T1000 (cell line): ENCODE results near the gene FBH1.
A peak's percentile ranks its signal among the peaks of the same experiment; 100 is the strongest.
"Not testable (repeated sequence)": the region's sequence is repeated elsewhere in the genome, so short reads cannot be mapped to it uniquely, and the experiment has no call there.

Experiments used
- DNase-seq: peaks from one replicate; lab custom pipeline; 2025; ENCODE audit warnings: mixed read lengths; lab: John Stamatoyannopoulos, UW

FBH1 gene

DNA sequence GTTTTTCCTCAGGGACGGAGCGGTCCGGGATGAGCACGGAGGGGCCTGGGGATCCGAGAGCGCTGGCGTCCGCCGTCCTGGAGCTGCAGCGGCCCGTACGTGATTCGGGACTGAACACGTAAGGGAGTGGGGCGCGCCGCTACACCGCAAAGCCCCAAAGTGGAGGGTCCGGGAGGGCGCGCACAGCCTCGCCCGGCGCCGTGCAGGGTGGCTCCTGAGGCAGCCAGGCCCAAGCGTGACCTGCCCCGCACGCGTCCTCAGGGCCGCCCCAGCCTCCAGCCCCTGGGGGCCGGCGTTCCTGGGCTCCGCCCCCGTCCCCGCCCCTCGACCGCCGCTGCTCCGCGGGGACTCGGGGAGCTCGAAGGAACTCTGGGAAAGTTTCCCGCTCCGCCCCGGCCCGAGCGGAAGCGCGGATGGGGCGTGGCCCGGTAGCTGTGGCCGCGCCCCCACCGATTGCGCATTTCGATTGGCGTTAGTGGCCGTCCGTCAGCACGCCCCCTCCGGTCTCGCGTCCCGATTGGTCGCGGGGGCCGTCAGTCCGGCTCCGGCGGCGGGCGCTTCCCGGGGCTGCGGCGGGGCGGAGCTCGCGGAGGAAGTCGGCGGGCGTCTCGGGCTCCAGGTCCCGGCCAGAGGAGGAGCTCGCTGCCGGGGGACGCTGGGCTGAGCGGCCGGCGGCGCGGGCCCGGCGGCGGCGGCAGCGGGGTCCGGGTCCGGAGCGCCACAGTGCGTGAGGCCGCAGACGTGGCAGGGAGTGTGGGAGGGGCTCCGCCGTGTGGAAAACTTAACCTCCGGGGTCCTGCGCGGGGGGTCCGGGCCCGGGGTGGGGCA, at the start of gene FBH1, which contains the start of gene ANKRD16:
TSS of gene FBH1 (plus strand) at position 620 of the 828 bp plus-strand sequence. CDS start at position 723, 103 bp downstream.
TSS of gene ANKRD16 (minus strand) at position 270 of the 828 bp plus-strand sequence. CDS start 539 bp downstream, outside the sequence.
- peak; percentile 95 for DNase-seq

DNA sequence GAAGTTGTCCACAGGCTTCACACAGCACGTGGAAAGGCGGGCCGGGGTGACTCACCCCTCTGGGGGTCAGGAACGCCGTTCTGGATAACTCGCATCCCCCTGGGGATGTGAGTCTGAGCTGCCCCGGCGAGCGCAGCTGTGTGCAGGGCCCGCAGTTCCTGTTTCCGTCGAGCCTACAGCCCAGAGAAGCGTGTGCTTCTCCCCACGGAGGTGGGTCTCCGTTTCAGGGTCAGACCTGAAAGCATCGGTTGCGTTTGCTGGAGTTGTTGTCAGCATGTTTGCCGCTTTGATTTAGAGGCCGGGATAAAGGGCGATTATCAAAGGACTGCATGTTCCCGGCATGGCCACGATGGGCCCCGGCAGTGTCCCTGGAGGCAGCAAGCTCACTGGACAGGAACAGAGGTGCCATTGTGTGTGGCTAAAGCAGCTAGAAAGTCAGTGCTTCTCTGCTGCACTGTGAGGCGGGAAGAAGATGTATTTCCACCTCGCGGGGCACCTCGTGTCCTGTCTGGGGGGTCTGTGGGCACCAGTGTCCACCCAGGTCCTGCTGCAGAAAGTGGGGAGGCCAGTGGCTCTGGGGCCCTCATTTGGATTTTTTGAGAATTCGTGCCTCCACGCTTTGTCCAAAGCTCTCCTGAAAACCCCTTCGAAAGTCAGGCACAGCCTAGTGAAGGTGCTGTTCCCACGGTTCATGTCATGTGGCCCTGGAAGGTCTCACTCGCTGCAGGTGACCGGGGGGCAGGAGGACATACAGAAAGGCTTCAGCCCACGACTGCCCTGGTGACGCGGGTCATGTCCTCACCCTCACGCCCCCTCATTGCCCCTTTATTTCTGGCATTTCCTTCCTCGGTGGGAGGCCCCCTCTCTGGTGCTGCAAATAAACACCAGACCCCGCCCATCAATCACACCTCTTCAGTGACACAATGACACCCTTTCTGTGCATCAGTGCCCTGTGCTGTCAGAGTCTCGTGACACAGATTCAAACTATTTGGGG, 49.4 kb upstream of the FBH1 start:
- DNase-seq, result peak; percentile 23

DNA sequence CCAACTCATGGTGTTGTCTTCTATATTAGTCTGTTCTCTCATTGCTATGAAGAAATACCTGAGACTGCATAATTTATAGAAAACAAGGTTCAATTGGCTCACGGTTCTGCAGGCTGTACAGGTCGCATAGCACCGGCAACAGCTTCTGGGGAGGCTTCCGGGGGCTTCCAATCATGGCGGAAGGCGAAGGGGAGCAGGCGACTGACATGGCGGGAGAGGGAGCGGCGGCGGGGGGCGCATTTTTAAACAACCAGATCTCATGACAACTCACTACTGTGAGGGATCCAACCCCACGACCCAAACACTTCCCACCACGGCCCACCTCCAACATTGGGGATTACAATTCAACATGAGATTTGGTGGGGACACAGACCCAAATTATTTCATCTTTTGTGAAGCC, 48.1 kb upstream of the FBH1 start:
- DNase-seq, result no peak

DNA sequence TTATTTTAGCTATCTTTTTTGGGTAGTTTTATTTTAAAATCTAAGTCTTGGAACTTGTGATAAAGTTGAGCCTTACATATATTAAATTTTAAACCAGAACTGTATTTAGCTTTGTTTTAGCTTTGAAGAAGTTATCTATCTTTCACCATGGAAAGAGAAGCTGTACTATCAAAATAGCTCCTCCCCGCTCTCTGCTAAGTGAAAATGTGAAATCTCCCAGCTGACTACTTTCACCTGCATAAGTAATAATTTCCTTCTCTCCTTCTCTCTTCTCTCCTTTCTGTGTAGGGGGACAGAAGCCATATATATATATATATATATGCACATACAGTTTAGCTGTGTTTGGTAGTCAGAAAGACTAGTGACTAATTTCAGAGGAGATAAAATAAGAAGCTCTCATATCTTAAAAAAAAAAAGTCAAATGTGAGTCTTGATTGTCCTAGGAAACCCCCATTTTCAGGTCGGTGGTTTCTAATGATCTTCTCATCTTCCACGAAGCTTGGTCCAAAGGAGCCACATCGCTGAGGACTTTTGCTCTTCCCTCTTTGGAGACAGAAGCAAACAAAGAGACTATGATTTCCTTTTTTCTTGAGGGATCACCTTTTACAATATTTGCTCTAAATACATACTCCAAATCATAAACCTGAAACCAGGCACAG, 46.2 kb upstream of the FBH1 start:
- no peak for DNase-seq

DNA sequence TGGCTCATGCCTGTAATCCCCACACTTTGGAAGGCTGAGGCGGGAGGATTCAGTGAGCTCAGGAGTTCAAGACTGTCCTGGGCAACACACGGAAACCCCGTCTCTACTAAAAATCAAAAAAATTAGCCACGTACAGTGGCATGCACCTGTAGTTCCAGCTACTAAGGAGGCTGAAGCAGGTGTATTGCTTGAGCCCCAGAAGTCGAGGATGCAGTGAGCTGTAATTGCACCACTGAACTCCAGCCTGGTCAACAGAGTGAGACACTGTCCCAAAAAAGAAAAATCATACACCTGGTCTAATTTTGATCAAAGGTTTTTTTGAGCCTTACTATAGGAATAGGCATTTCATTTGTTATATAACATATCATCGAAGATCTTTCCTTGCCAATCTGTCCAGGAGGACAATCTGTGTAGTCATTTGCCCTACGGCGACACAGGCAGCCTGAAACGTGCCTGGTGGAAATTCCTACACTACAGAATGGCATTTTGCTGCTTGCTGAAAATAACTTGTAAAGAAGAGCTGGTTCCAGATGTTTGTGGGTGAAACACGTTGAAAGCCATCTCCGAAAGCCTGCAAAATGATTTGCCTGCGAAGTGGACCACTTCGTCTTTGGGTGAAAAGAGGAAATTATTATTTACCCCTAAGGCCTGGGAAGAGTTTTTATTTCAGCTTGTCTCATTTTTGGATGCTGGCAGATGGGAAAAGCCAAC, 45.5 kb upstream of the FBH1 start:
- no peak for DNase-seq

DNA sequence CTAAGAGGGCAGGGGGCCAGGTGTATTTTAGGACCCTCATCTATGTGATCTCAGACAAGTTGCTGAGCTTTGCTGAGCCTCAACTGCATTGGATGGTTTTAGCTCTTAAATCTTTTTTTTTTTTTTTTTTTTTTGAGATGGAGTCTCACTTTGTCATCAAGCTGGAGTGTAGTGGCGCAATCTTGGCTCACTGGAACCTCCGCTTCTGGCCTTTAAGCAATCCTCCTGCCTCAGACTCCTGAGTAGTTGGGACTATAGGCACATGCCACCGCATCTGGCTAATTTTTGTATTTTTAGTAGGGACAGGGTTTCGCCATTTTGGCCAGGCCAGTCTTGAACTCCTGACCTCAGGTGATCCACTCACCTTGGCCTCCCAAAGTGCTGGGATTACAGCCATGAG, 43.4 kb upstream of the FBH1 start:
- DNase-seq, result not testable (repeated sequence)

DNA sequence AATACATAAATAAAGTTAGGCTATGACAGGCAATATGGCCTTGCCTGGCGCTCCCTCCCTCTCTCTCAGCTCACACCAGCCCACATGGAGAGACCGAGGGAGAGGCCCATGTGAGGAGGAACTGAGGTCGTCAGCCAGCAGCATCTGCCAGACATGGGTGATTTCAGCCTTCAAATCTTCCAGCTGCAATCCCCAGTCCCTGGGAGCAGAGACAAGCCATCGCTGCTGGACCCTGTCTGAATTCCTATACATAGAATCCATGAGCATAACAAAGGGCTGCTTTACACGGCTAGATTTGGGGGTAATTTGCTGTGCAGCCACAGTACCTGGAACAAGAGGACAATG, 35.9 kb upstream of the FBH1 start:
- DNase-seq, result no peak

DNA sequence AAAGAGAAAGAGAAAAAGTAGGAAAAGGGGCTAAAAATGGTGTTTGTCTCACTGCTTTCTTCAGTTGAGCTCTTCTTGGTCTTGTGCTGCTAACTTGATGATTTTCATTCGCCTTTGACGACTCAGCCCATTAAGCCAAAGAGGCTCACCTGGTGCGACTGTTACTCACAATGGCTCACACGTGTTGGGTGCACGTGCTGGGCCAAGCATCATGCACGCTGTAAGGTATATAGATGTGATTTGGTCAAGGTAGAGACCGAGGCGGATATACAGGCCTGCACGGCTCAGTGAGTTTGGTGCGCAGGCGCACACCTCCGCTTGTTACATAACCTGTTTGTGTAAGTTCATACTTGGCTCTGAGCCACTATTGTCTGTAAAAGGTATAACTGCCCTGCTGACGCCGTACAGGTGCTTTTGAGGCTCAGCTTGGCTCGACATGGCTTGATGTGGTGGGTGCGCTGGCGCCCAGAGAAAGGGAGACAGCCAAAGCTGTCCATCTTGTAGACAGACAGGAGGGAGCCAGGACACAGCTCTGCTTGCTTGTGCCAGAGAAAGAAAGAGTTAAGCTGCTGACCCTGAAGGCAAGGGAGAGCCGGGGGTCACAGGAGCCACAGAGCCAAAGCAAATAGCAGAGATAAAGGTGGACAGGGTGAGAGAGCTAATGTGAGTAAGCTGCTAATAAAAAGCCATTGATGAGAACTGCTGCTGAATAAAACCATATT, 33.9 kb upstream of the FBH1 start:
- DNase-seq, result no peak

DNA sequence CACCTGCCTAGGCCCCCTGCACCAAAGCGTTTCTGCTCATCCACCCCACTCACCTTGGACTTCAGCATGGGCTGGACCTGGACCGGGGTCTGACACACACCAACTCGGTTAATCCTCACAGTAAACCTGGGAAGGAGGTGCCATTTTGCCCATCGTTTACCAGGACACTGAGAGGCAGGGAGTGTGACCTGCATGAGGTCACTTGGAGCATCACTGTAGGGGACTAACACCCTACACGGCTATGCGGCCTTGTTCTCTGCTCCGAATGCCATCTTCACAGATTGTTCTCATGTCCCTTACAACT, 33.4 kb upstream of the FBH1 start:
- no peak for DNase-seq

DNA sequence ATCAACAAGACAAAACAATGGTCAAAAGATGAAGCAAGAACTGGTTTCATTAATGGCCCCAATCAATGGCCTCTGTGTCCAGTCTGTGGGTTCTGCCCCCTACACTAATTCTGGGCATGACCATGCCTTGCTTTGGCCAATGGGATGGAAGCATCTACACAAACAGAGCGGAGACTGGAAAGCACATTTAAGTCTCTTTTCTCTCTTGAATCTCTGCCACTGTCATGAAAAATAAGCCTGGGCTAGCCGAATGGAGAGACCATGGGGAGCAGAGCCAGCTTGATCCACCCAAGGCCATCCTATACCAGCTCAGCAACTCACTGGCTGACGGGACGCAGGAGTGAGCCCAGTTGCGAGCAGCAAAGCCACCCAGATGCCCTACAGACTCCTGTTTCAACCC, 31.2 kb upstream of the FBH1 start:
- DNase-seq, result no peak

DNA sequence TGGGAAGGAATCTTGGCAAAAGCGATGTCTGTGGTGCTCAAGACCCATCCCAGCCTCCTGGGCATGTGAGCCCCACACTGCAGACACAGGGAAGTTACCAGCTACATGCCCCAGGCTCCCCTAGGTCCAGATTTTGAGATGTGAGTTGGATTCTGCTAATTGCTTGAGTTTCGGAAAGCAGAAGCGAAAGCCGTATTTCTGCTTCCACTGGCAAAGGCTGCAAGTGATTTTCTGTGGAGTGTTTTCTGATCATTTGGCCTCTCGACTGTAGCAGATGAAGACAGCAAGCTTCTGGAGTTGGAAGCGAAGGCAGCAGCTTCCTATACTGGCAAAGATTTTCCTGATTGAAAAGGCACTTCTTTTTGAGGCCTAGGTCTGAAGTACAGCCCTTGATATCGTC, 30.0 kb upstream of the FBH1 start:
- DNase-seq, result no peak

DNA sequence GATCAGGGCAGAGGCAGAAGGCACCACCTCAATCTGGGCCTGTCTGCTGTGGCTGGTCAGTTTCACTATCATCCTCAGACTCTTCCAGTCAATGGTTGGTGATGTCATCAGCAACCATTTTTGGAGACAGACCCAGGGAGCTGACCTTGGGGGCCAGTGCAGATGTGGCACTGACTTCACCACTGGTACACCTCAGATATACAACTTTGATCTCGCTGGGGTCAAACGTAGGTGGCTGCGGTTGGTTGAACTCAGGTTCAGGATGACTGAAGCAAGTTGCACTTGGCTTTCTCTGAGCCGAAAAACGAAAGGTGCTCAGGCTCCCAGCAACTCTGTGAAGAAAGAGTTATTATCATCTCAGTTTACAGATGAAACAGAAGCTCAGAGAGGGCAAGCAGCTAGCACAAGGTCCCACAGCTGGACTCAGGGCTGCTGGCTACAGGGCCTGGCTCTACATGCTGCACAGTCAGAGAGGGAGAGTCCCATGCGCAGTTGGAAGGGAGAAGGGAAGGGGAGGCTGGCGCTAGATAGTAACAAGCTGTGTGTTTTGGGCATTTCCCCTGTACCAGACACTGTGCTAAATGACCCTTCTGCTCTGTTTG, 27.6 kb upstream of the FBH1 start:
- no peak for DNase-seq

DNA sequence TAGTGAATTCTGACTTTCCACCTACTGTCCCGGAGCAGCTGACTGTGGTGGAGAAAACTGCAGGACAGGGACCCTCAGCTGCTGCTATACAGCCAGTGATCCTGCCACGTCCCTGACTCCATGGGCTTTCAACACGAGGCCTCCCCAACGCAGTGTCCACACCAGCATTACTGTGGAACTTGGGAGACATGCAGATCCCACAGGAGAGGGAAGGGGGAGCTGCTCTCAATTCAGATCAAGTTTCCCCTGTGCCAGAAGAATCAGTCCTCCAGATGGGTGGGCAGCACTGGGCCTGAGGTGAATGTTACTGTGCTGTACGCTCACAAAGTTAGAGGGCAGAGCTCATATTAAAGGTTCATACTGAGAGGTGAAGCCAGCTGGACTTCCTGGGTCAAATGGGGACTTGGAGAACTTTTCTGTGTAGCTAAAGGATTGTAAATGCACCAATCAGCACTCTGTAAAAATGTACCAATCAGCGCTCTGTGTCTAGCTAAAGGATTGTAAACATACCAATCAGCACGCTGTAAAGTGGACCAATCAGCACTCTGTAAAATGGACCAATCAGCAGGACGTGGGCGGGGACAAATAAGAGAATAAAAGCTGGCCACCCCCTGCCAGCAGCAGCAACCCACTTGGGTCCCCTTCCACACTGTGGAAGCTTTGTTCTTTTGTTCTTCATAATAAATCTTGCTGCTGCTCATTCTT, 26.9 kb upstream of the FBH1 start:
- DNase-seq, result not testable (repeated sequence)

DNA sequence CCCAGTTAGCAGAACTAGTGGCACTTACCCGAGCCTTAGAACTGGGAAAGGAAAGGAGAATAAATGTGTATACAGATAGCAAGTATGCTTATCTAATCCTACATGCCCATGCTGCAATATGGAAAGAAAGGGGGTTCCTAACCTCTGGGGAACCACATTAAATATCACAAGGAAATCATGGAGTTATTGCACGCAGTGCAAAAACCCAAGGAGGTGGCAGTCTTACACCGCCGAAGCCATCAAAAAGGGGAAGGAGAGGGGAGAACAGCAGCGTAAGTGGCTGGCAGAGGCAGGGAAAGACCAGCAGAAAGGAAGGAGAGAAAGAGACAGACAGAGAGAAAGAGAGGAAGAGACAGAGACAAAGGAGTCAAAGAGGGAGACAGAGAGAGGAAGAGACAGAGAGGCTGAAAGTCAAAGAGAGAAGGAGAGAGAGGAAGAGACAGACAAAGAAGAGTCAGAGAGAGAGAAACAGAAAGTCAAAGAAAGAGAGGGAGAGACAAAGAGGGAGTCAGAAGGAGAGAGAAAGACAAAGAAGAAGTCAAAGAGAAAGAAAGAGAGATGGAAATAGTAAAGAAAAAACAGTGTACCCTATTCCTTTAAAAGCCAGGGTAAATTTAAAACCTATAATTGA, 23.5 kb upstream of the FBH1 start:
- not testable (repeated sequence) for DNase-seq

DNA sequence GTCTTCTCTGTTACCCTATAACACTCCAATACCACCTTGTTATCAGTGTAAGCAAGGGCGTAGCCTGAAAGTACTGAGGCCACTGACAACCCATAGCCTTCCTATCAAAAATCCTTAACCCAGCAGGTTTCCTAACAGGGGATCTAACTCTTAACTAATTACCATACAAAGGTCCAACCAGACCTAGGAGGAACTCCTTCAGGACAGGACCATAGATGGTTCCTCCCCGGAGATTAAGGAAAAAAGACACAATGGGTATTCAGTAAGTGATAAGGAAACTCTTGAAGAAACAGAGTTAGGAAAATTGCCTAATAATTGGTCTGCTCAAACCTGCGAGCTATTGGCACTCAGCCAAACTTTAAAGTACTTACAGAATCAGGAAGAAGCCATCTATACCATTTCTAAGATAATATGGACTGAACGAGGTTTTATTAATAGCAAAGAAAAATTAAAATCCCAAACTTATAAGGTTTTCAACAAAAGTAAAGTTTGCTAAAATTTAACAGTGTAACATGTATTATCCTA, 22.9 kb upstream of the FBH1 start:
- not testable (repeated sequence) for DNase-seq

DNA sequence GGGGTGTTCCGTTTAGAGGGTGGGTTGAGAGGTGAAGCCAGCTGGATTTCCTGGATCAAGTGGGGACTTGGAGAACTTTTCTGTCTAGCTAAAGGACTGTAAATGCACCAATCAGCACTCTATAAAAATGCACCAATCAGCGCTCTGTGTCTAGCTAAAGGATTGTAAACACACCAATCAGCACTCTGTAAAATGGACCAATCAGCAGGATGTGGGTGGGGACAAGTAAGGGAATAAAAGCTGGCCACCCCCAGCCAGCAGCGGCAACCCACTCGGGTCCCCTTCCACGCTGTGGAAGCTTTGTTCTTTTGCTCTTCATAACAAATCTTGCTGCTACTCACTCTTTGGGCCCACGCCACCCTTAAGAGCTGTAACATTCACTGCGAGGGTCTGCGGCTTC, 21.7 kb upstream of the FBH1 start:
- not testable (repeated sequence) for DNase-seq

DNA sequence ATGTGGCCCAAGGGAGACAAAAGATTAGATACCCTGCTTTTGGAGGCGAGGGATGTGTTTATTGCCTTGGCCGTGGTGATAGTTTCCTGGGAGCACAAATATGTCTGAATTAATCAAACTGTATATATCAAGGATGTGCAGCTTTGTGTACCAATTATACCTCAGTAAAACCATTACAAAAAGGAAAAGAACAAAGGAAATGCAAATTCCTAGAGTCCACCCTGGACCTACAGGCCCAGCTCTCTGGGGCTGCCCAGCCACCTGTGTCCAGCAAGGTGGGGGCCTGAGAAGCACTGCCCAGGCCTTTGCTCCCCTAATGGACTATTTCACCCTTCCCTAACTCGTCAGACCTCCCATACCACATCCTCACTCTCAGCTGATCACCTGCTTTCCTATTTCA, 20.9 kb upstream of the FBH1 start:
- no peak for DNase-seq

DNA sequence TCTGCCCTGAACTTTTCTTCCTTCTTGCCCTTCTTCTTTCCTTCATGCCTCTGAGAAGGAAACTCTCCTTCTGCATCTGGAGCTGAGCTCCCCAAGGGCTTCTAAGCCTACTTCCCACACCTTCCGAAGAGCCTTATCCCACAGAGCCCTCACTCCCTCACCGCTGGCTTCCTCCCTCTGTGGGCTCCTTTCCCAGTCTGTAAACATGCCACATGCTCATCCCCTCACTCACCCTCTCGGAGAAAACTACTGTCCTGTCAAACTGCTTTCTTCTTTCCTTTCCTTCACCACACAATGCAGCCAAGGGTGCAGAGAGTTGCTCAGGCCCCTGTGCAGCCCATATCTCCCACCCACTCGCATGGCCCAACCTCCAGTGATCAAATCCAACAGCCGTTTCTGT, 18.4 kb upstream of the FBH1 start:
- no peak for DNase-seq

DNA sequence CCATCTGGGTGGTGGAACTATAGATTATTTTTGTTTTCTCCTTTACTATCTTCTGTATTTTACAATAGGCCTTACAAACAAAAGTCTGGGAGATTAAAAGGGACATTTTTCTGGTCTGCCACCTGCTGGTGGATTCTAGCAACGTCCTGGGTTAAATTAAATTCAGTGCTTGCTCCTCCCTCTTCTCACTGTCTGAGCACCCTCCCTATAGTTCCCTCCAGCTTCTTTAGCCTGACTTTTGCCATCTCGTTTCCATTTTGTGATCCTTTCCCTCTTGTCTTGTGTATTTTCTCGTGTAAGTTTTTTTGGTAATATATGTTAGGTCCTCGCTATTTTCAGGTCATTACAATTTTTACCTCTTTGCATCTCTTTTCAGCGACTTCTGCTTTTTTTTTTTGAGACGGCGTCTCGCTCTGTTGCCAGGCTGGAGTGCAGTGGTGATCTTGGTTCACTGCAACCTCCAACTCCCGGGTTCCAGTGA, 16.5 kb upstream of the FBH1 start:
- peak; percentile 13 for DNase-seq
